Stimulated activated CD4-positive, alpha-beta T cell treated with anti-CD3 and anti-CD28 coated beads, Interleukin-2, amount 100 ng/mL, for 4 hours (primary cell): Measurements from ENCODE around the gene VSTM2A.
"Not testable (repeated sequence)": the region's sequence is repeated elsewhere in the genome, so short reads cannot be mapped to it uniquely, and the experiment has no call there.

Source experiments
- DNase-seq: peaks from one replicate; pipeline ENCODE4 v3.0.0-alpha.2; 2020; ENCODE audit warnings: low read depth

The VSTM2A gene, protein sequence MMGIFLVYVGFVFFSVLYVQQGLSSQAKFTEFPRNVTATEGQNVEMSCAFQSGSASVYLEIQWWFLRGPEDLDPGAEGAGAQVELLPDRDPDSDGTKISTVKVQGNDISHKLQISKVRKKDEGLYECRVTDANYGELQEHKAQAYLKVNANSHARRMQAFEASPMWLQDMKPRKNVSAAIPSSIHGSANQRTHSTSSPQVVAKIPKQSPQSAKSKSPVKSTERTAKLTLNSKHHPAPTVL

DNA sequence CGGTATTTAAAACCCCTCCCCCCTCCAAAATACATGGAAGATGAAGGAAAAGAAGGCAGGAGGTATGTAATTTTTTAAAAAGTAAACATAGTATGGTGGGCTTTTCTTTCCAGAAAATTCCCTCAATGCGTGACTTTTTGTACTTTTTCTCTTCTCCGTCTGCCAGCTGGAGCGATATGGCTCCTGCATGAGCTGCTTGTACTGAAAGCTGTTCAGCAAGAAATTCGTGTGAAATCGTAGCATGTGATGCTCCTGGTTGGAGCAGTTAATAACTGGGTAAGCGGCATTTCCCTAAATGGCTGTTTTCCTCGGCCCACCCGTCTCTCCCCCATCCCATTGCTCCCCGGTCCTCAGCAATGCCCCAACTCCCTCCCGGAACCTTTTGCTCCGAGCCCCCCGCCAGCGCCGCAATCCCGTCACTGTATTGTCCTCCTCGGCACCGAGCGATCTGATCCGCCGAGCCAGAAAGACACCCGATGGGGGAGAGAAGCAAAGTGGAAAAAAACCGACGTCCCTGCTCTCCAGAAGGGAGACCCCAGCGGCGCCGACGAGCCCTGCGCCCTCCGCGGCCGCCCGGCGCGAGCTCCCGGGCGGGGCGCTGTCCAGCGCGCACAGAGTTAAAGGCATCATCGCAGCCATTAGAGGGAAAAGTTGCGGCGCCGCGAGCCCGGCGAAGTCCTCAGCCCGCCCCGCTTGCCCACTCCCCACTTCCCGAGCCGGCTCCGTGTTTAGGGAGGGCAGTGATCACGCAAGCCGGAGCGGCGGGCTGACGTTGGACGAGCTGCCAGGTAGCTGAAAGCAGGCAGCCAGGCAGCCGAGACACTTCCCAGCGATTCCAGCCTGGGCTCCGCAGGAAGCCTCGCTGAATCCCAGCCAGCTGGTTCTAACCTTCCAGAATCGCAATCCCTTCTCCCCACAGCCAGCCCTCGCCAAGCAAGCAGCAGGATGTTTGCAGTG is at the start of gene VSTM2A:
TSS of gene VSTM2A (plus strand) at position 707 of the 957 bp plus-strand sequence. CDS start 356 bp downstream, outside the sequence.
- no peak for DNase-seq

DNA sequence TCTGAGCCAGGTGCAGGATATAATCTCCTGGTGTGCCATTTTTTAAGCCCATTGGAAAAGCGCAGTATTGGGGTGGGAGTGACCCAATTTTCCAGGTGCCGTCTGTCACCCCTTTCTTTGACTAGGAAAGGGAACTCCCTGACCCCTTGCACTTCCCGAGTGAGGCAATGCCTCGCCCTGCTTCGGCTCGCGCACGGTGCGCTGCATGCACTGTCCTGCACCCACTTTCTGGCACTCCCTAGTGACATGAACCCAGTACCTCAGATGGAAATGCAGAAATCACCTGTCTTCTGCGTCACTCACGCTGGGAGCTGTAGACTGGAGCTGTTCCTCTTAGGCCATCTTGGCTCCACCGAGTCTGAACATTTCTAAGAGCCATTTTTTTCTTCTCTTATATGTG is 37.6 kb upstream of the VSTM2A start:
- DNase-seq, result not testable (repeated sequence)

DNA sequence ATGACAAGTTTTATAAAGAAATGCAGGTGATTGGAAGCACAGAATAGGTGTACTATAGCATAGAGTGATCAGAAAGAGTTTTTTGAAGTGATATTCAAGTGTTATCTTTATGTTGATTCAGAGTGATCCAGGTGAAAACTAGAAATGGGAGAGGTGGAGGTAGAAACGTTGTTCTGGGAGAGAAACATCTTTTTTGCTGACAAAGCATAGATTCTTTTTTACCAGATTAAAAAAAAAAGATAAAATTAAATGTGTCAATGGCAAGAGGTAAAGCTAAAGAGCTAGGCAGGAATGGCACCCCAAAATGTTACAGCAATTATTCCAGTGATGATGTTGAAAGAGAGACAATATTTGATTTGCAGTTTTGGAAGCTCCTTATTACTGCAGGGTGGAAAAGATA is 12.6 kb upstream of the VSTM2A start:
- DNase-seq, result no peak

DNA sequence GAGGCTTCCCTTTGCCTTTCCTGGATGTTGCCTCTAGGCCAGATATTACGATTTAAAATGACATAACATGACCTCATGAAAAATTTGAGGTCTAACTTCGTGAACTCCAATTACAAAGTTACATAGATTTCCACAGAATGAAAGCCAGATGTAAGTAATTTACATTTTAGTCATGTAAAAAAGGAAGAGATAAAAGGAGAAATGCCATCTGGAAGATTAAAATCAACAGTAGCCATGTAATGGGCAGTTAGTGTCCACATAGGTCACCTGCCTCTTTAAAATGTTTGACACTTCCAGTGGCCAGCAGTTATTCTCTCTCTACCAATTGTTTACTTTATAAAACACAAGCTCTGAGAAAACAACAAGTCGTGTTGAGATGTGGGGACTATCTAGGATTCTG is 4.1 kb upstream of the VSTM2A start:
- no peak for DNase-seq

DNA sequence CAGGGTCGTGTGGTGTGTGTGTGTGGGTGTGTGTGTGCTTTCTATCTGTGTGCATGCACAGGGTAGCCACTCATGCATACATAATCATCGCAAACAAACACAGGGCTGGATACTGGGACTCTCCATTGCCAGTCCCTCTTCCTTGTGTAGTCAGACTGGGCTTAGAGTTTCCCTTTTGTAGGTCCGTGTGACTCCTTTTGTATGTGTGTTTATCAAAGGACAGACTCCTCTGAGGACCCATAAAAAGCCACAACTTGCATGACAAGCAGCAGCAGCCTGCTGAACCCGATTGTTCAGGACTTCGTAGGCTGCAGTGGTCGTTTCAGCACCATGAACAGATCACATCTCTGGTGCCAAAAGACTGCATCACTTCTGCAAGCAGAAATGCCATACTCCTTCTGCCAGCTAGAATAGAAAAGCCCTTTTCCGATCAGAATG is 895 bp downstream of the VSTM2A start:
- DNase-seq, result no peak

DNA sequence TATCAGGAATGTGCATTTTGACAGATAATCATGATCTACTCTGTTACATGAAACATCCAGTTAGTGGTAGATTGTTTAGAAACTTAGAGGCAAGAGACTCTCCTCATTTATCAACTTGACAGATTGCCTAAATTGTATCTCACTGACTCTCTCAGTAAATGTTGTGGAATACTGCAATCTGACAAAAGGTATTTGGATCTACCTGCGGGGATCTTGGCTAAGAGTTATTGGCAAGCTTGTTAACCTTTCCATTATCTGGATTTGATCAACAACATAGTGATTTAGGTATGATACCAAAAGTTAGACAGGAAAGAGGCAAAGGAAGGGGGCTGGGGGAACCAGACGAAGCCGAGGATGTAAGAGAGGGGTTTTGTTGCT is 2.0 kb downstream of the VSTM2A start:
- no peak for DNase-seq

DNA sequence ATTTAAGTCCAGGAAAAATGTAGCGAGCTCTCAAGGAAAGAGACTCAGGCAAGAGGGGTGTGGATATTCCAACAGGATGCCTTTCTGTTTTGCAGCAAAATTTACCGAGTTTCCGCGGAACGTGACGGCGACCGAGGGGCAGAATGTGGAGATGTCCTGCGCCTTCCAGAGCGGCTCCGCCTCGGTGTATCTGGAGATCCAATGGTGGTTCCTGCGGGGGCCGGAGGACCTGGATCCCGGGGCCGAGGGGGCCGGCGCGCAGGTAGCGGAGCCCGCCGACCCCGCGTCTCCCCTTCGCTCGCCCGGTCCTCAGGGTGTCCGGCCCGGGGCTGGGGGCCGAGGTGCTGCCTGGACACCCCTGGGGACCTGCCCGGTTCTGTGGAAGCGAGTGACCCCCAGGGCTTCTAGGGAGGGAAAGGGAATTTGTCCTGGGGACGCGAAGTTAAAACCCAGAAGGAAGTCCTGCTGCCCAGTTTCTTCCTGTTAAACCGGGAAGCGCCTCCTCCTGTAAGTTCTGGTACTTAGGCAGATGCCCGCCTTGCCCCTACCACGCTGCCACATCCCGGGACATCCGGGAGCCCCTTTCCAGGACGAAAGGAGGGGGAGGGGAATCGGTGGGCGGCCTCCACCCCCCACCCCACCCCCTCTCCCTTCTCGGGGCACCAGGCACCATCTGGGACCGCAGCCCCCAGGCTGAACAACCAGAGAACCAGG is 2.5 kb downstream of the VSTM2A start:
- DNase-seq, result no peak

DNA sequence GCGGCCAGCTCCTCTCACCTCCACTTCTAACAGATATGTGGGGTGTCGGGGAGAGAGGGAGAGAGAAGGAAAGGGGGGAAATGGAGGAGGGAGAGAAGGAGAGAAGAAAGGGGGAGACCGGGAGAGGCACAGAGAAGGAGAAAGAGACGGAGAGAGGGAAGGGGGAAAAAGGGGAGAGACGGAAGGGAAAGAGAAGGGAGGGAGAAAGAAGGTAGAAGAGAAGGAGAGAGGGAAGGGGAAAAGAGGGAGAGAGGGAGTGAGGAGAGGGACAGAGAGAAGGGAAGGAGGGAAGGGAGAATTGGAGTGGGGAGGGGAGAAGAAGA is 3.0 kb downstream of the VSTM2A start:
- DNase-seq, result no peak

DNA sequence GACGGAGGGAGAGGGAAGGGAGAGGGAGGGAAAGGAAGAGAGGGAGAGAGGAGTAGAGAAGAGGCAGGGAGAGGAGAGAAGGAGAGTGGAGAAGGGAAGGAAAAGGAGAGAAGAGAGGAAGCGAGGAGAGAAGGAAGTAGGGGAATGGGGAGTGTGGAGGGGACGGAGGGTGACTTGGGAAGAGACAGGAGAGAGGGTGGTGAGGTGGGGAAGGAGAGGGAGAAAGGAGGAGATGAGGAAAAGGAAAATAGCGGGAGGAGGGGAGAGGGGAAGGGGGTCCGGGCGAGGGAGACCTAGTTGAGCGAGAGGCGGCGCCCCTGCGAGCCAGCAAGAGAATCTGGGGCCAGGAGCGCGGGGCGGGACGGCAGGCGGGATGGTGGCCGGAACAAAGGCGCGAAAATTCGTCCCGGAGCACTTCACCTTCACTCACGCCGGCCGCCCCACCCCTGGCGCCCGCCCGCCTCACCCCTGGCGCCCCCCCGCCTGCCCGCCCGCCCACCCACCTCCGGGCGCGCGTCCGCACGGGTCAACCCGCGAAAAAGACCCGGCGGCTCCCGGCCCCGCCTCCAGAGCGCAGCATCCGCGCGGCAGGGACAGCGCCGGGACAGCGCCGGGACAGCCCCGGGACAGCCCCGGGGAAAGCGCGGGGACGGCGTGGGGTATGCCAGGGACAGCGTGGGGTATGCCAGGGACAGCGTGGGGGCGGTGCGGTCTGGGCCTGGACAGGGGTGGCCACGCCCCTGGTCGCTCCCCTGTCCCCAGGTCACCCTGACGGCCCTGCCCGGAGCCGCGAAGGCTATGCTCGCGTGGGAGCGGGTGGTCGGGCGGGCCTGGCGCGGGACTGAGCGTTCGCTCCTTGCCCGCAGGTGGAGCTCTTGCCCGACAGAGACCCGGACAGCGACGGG is 4.2 kb downstream of the VSTM2A start:
- DNase-seq, result no peak

DNA sequence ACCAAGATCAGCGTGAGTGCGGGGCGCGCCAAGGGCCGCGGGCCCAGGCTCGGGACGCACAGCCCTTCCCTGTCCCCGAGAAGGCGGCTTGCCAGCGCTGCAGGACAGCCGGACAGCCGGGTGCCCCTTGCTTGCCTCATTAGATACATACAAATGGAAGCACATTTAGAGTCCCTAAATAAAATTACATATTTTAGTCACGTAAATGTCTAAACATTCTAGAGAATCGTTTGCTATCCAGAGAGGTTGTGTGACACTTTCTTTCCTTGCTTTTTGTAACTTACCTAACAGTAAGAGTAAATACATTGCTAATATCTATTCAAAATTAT is 4.8 kb downstream of the VSTM2A start:
- DNase-seq, result no peak

DNA sequence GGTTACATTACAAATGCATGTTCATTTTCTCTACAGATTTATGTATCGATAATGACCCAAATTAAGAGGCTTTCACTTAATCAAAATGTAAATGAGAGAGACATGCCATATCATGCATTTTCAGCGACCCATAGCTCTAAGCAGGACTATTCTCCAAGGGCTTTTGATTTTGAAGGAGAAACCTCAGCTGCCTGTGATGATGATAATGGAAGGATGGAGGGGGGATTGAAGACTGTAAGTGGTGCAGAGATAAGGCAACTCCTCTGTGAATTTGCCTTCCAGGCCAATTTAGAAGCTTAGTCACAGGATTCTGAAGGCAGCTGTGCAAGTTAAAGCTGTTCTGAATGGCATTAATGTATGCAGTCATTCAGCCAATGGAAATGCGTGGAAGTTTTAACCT is 8.3 kb downstream of the VSTM2A start:
- no peak for DNase-seq

DNA sequence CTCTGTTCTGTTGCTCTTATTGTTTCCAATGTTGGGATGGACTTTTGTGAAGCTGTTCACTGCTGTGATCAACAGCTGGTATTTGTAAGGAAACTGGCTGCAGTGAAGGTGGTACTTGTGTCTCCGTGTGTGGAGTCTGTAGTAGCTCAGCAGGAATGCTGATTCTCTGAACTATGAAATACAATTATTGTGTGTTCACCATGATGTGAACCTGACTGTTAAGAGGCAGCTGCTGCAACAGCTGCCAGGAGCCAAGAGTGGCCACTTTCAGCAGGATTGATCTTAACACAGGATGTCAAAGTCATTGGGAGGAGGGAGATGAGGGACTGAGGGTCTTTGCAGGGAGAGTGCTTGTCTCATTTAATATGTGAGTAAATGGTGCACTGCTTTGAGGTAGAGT is 13.9 kb downstream of the VSTM2A start:
- no peak for DNase-seq

DNA sequence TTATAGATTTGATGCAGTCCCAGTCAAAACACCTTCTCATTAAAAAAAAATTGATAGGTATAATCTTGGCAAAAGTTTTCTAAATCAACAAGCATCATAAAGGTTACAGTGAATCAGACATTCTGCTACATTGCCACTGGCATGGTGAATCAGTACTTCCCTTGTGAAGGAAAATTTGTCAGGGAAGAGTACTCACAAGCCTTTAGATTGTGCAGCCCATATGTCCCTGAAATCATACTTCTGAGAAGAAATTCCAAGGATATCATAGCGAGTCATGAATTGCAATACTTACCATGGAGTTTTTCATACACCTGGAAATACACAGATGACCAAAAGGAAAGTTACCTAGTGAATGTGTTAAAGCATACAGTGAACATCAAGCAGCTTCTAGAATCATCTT is 17.2 kb downstream of the VSTM2A start:
- DNase-seq, result no peak

DNA sequence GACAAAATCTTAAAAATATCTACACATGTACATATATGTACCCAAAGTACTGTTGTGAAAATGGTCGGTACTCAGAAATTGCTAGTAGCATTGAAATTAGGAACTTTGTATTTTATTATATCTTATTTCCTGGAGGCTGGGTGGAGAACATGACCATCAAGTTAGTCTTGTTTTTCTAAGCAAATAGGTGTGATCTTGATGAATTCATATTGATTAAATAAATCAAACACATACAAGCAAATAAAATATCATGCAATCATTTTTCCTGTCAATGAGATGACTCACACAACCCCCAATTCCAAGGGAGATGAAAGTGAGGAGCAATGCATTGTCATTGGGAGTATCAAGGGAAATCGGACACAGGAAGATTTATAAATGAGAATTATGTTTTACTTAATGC is 18.0 kb downstream of the VSTM2A start:
- DNase-seq, result no peak

DNA sequence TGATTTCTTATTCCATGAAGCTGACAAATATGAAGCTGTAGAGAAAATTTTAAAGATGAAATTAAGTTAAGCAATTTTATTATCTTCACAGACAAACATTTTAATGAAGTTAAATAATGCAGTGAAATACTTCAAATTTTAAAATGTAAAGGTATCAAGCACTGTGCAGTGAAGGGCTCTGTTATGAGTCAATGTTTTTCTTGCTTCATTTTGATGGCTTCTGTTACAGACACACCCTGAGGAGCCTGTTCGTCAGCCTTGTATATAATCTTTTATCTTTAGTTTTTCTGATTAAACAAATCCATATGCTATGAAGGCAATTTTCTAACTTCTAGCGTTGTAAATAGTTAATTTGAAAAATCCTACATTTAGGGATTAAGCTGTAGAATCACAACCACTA is 18.5 kb downstream of the VSTM2A start:
- no peak for DNase-seq

DNA sequence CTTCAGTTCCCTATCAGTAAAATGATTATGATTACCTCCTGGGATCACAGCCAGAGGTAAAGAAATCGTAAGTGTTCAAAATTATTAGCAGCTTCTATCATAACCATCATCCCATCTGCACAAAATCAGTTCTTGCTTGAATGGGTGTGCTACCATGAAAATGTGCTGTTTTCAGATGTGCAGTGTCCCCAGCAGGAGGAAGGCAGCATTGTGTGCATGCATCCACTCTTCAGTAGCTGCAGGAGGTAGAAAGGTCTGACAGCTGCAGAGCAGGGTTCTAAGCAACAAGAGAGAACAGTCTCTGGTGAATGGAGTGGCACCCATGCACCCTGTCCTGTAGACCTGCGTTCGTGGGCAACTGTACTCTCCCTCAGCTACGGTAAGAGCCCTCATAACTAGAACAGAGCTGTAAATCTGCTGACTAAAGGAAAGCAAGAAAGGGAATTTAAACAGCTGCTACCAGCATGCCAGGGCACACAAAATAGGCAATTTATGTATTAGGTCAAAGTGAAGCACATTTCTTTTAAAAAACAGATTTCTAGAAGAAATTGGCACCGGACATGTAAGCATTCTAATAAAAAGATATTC is 21.2 kb downstream of the VSTM2A start:
- no peak for DNase-seq

DNA sequence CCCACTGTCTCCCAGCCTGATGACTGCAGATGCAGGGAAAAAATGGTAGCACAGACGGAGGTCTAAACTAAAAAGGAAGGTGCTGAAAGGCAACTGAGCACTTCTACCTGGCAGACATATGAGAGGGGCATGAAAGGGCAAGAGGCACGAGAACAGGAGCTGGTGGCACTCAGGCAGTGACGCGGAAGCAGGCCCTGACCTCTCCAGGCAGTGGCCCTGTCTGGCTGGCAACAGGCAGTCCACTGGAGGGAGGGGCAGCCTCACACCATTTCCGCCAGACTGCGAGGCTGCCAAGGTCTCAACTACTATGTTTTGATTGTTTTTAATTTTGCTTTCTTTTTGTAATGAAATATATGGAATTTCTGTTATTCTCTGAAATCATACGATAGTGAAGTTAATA is 23.3 kb downstream of the VSTM2A start:
- no peak for DNase-seq

DNA sequence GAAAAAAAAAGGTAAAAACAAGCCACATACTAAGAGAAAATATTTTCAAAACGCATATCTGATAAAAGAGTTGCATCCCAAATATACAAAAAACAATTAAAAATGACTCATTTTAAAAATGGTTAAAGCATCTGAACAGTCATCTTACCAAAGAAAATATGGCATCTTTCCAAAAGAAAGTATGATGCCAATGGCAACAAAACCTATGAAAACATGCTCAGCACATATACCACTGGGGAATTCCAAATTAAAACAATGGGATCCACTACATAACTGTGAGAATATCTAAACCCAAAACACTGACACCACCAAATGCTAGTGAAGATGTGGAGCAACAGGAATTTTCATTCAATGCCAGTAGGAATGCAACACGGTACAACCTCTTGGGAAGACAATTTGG is 39.3 kb downstream of the VSTM2A start:
- DNase-seq, result no peak

DNA sequence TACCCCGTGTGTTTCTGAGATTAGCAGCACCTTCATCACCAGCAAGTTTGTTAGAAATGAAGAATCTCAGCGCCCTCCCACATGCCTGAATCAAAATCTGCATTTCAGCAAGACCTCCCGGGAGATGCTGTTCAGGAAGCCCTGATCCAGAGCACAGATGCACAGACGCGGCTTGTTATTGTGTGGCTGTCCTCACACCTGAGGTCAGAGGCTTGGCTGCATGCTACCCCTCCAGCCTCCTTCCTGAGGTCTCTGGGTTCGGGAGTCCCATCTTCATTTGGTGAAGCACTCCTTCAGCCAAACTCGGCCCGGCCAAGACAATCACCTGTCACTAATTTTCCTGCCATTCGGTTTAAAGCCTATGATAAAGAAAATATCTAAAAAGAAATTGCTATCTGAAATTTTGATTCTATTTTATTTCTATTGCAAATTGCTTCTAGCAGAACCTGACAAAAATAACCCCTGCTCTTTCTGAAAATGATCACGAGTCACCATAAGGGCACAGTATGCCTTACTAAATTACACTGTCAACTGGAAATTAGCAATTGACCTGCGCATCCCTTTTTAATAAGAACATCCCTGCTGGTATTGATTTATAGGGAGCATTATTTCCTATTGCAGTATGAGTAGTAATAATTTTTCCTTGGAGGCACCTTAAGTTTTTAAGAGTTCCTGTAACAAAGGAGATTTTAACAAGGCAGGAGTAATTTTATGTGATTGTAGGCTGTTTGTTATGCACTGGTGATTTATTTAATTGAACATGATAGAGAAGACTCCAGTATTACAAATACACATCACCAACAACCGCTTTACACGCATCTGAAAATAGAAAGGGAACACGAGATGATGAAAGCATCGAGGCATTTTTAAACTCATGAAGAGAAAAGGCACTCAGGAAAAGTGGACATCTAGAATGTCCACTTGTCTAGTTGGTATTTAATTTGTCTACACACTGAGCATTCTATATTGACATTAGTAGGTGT is 49.5 kb downstream of the VSTM2A start:
- DNase-seq, result no peak

DNA sequence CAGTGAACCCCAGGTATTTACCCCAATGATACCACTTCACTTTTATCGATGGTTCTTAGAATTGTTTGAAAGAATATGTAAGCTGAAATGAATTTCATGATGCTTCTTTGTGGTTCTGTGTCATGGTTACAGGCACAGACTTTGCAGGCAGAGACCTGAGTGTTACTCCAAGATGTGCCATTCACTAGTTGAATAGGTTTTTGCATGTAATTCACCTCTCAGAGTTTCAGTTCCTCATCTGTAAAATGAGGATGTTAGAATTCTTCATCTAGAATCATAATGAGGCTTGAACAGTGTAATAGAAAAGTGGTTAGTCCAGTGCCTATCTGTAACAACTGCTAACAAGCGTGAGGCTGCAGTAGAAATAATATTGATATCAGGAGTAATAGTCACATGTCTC is 54.6 kb downstream of the VSTM2A start:
- no peak for DNase-seq
